ENCODE results near the gene UNC119B. TPM values are rescaled to one million over a fixed set of nuclear protein-coding genes. Genes with fewer than 3 reads are reported as not detected.

Gene UNC119B
- total RNA-seq, 1 experiment from 2014 or later = 51.5 TPM

DNA sequence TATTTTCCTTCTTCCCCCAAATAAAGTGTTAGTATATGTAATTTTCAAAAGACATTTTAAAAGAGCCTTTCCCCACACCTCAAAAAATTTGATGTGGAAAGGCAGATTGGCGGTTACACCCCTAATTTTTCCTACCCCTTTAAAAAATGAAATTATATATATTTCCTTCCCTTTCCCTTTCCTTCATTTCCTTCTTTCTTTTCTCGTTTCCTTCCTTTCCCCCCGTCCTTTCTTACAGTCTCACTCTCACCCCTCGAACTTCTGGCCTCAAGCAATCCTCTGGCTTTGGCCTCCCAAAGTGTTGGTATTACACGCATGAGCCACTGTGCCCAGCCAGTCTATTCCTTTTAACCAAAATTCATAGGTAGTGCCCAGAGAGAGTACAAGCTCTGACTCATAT lies 4.2 kb upstream of the UNC119B start:
- H3K27me3 ChIP-seq (ENCODE audit: insufficient read depth, low read length) = no peaks in the 10 kb centered on the region
- Mint-ChIP-seq H3K4me3 (no peak overlapping the region), H3K36me3 (ENCODE audit: insufficient read depth in 1 of 3, low read depth in 3 of 3) (peaks cover 9 to 22% (median 18%) of the 10 kb centered on the region in 3 experiments; a peak in 6 of 7 replicates), H3K27me3 (ENCODE audit: low read depth) (no peaks in the 10 kb centered on the region; the same call in 1 of the 2 replicates), H3K9me3 (no peaks in the 10 kb centered on the region), H3K4me1 (peaks cover 6% of the 10 kb centered on the region in 2 experiments), H3K27ac (no peak overlapping the region)
- H2BK120ac ChIP-seq (ENCODE audit: low read depth, low read length, poor library complexity, severe bottlenecking) = no peak overlapping the region
- no peak overlapping the region for H3T11ph ChIP-seq (ENCODE audit: low read length)
- H3K4ac ChIP-seq (ENCODE audit: low read depth, low read length) = no peak overlapping the region
- H3K4me1 ChIP-seq (ENCODE audit: insufficient read depth, low read length) = no peaks in the 10 kb centered on the region; the same call in 1 of the 2 replicates
- no peak overlapping the region for H3K27ac ChIP-seq (ENCODE audit: insufficient read length, low read depth, low read length)
- H3K9ac ChIP-seq (ENCODE audit: extremely low read depth, insufficient read length, low read length) = no peak overlapping the region
- TF ChIP-seq, protein P1, sequence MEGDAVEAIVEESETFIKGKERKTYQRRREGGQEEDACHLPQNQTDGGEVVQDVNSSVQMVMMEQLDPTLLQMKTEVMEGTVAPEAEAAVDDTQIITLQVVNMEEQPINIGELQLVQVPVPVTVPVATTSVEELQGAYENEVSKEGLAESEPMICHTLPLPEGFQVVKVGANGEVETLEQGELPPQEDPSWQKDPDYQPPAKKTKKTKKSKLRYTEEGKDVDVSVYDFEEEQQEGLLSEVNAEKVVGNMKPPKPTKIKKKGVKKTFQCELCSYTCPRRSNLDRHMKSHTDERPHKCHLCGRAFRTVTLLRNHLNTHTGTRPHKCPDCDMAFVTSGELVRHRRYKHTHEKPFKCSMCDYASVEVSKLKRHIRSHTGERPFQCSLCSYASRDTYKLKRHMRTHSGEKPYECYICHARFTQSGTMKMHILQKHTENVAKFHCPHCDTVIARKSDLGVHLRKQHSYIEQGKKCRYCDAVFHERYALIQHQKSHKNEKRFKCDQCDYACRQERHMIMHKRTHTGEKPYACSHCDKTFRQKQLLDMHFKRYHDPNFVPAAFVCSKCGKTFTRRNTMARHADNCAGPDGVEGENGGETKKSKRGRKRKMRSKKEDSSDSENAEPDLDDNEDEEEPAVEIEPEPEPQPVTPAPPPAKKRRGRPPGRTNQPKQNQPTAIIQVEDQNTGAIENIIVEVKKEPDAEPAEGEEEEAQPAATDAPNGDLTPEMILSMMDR (conservative IDR thresholded peaks at IDR 0.05) = no peak
- no peak for DNase-seq
- H4K20me1 ChIP-seq (ENCODE audit: control insufficient read depth, insufficient read depth, insufficient read length) = no peaks in the 10 kb centered on the region
- H3K56ac ChIP-seq (ENCODE audit: insufficient read length, low read depth, low read length) = no peak overlapping the region
- H2AK5ac ChIP-seq (ENCODE audit: insufficient read length, low read length) = no peak overlapping the region
- no peak overlapping the region for H3K18ac ChIP-seq (ENCODE audit: insufficient read length, low read depth, low read length)
- H2AFZ ChIP-seq (ENCODE audit: low read length) = no peak overlapping the region
- H3K9me3 ChIP-seq (ENCODE audit: control insufficient read depth, low read depth, low read length) = no peaks in the 10 kb centered on the region
- peaks cover 1% of the 10 kb centered on the region for H3K23me2 ChIP-seq (ENCODE audit: insufficient read length, low read depth, low read length, poor library complexity, severe bottlenecking)
- no peaks in the 10 kb centered on the region for H3K79me1 ChIP-seq (ENCODE audit: insufficient read depth, low read depth, low read length, poor library complexity, severe bottlenecking)
- H3K79me2 ChIP-seq (ENCODE audit: insufficient read depth, low read length) = no peaks in the 10 kb centered on the region; the same call in 1 of the 2 replicates
- H3K23ac ChIP-seq (ENCODE audit: insufficient read length, low read depth, low read length) = no peak overlapping the region
- H2BK20ac ChIP-seq (ENCODE audit: low read depth, low read length, poor library complexity, severe bottlenecking) = no peak overlapping the region
- H3K14ac ChIP-seq (ENCODE audit: insufficient read depth, low read length) = no peak overlapping the region
- H4K5ac ChIP-seq (ENCODE audit: insufficient read length, low read depth, low read length) = no peak overlapping the region
- H2BK5ac ChIP-seq (ENCODE audit: insufficient read length, low read length) = no peak overlapping the region
- no peak overlapping the region for H2BK15ac ChIP-seq (ENCODE audit: low read depth, low read length)
- H3K4me2 ChIP-seq (ENCODE audit: insufficient read depth, insufficient read length, low read length) = no peak overlapping the region
- 100% methylated on average over 3 of the region's 5 CpGs for WGBS (ENCODE audit: extremely low coverage, insufficient read length, low lambda C conversion rate)
- no peak overlapping the region for H4K91ac ChIP-seq (ENCODE audit: insufficient read length, low read depth, low read length)
- no peak overlapping the region for H2BK12ac ChIP-seq (ENCODE audit: insufficient read length, low read depth, low read length)
- H4K8ac ChIP-seq (replicated peaks; ENCODE audit: insufficient read length, low read depth, low read length) = no peak overlapping the region
